ENCODE measurements around the gene CEP350.
"Not testable (repeated sequence)": the region's sequence is repeated elsewhere in the genome, so short reads cannot be mapped to it uniquely, and the experiment has no call there.

Gene CEP350

GRCh38 chr1:179938752-179939151, 15.9 kb upstream of the CEP350 start:
- DNase-seq (ENCODE audit: low spot score) = no peak

- DNase-seq (ENCODE audit: low spot score) = no peak
Observed at GRCh38 chr1:179939941-179940340, 14.7 kb upstream of the CEP350 start.

GRCh38 chr1:179941454-179941853, 13.2 kb upstream of the CEP350 start:
- no peak for DNase-seq (ENCODE audit: low spot score)

GRCh38 chr1:179950651-179951050, 4.0 kb upstream of the CEP350 start:
- DNase-seq (ENCODE audit: low spot score) = no peak

GRCh38 chr1:179951383-179952144, 3.0 kb upstream of the CEP350 start:
- no peak for DNase-seq (ENCODE audit: low spot score)

GRCh38 chr1:179952186-179952585, 2.4 kb upstream of the CEP350 start:
- DNase-seq (ENCODE audit: low spot score) = no peak

- peak; percentile 77 for DNase-seq (ENCODE audit: low spot score)
Observed at GRCh38 chr1:179953974-179954492, 577 bp upstream of the CEP350 start.

- DNase-seq (ENCODE audit: low spot score) = peak; percentile 33
Observed at GRCh38 chr1:179955287-179955680, 674 bp downstream of the CEP350 start.

- no peak for DNase-seq (ENCODE audit: low spot score)
Observed at GRCh38 chr1:179955731-179956130, 1.1 kb downstream of the CEP350 start.

GRCh38 chr1:179958359-179958758, 3.7 kb downstream of the CEP350 start:
- no peak for DNase-seq (ENCODE audit: low spot score)

GRCh38 chr1:179962168-179962567, 7.6 kb downstream of the CEP350 start:
- DNase-seq (ENCODE audit: low spot score) = not testable (repeated sequence)

GRCh38 chr1:179966551-179966950, 11.9 kb downstream of the CEP350 start:
- DNase-seq (ENCODE audit: low spot score) = no peak

GRCh38 chr1:179968284-179968993, 13.8 kb downstream of the CEP350 start:
- DNase-seq (ENCODE audit: low spot score) = no peak

GRCh38 chr1:179968994-179969919, 14.6 kb downstream of the CEP350 start:
- no peak for DNase-seq (ENCODE audit: low spot score)

GRCh38 chr1:179969962-179970361, 15.4 kb downstream of the CEP350 start:
- DNase-seq (ENCODE audit: low spot score) = no peak

GRCh38 chr1:179971563-179972496, 17.2 kb downstream of the CEP350 start:
- no peak for DNase-seq (ENCODE audit: low spot score)

- no peak for DNase-seq (ENCODE audit: low spot score)
Observed at GRCh38 chr1:179973198-179974110, 18.8 kb downstream of the CEP350 start.

- DNase-seq (ENCODE audit: low spot score) = peak; percentile 46
Observed at GRCh38 chr1:179976970-179977651, 22.5 kb downstream of the CEP350 start.
